HepG2 (cell line): ENCODE results near the gene NFIL3. TPM values are rescaled to one million over a fixed set of nuclear protein-coding genes. Genes with fewer than 3 reads are reported as not detected.

Experiments
- AKAP8 ChIP-seq: sonication (generic); formaldehyde crosslinking; IDR thresholded peaks from 2 replicates; pipeline ENCODE4 v1.5.1; 2020; ENCODE audit warnings: mild to moderate bottlenecking, missing genetic modification reagents
- CEBPG ChIP-seq: IDR thresholded peaks from 2 replicates; pipeline ENCODE4 v1.6.1; 2016
- ERF ChIP-seq: IDR thresholded peaks from 2 replicates; pipeline ENCODE4 v1.6.1; 2018; ENCODE audit warnings: missing biosample characterization, missing genetic modification reagents
- FOSL2 ChIP-seq: sonication (generic); formaldehyde crosslinking; IDR thresholded peaks from 2 replicates; pipeline ENCODE4 v1.4.0; 2020; ENCODE audit warnings: missing genetic modification reagents
- FOXK1 ChIP-seq: sonication (generic); formaldehyde crosslinking; IDR thresholded peaks from 2 replicates; pipeline ENCODE4 v1.4.0; 2020; ENCODE audit warnings: low read depth, missing genetic modification reagents, borderline replicate concordance
- FOXP4 ChIP-seq: sonication (generic); formaldehyde crosslinking; IDR thresholded peaks from 2 replicates; pipeline ENCODE4 v1.4.0; 2020; ENCODE audit warnings: missing genetic modification reagents
- GATA4 ChIP-seq: sonication (generic); IDR thresholded peaks from 2 replicates; pipeline ENCODE4 v1.6.1; 2016; ENCODE audit warnings: antibody characterized with exemption, low read depth, borderline replicate concordance
- GFI1 ChIP-seq: sonication (generic); formaldehyde crosslinking; IDR thresholded peaks from 2 replicates; pipeline ENCODE4 v1.5.0; 2020; ENCODE audit warnings: missing genetic modification reagents, mild to moderate bottlenecking, borderline replicate concordance
- HCFC1 ChIP-seq: fragments of 150-350 bp; IDR thresholded peaks from 2 replicates; pipeline ENCODE4 v1.6.1; 2014; ENCODE audit warnings: low read depth, low read length
- HDAC2 ChIP-seq: sonication (generic); formaldehyde crosslinking; IDR thresholded peaks from 2 replicates; pipeline ENCODE4 v1.4.0; 2020; ENCODE audit warnings: missing genetic modification reagents
- HOXD1 ChIP-seq: sonication (generic); formaldehyde crosslinking; IDR thresholded peaks from 2 replicates; pipeline ENCODE4 v1.5.0; 2020; ENCODE audit warnings: missing genetic modification reagents
- ISX ChIP-seq: sonication (generic); formaldehyde crosslinking; conservative IDR thresholded peaks from 2 replicates; pipeline ENCODE4 v1.5.0; 2020; ENCODE audit warnings: missing genetic modification reagents
- KDM4B ChIP-seq: sonication (generic); formaldehyde crosslinking; IDR thresholded peaks from 2 replicates; pipeline ENCODE4 v1.4.0; 2020; ENCODE audit warnings: missing genetic modification reagents
- MATR3 ChIP-seq: sonication (generic); formaldehyde crosslinking; IDR thresholded peaks from 2 replicates; pipeline ENCODE4 v1.4.0; 2020; ENCODE audit warnings: missing genetic modification reagents
- MAX ChIP-seq: IDR thresholded peaks from 2 replicates; pipeline ENCODE4 v1.6.1; 2012; ENCODE audit warnings: inconsistent platforms
- MEIS2 ChIP-seq: sonication (generic); formaldehyde crosslinking; IDR thresholded peaks from 2 replicates; pipeline ENCODE4 v1.9.0; 2021; ENCODE audit warnings: mild to moderate bottlenecking, missing genetic modification reagents
- RORA ChIP-seq: sonication (generic); formaldehyde crosslinking; IDR thresholded peaks from 2 replicates; pipeline ENCODE4 v1.5.0; 2020; ENCODE audit warnings: mild to moderate bottlenecking, missing genetic modification reagents, moderate library complexity
- SAFB2 ChIP-seq: sonication (generic); formaldehyde crosslinking; IDR thresholded peaks from 2 replicates; pipeline ENCODE4 v1.5.1; 2020; ENCODE audit warnings: missing genetic modification reagents, low read depth, mild to moderate bottlenecking, borderline replicate concordance
- SP4 ChIP-seq: sonication (generic); formaldehyde crosslinking; IDR thresholded peaks from 2 replicates; pipeline ENCODE4 v1.8.1; 2023; ENCODE audit warnings: mild to moderate bottlenecking, missing genetic modification reagents
- SPEN ChIP-seq: sonication (generic); formaldehyde crosslinking; IDR thresholded peaks from 2 replicates; pipeline ENCODE4 v1.5.1; 2020; ENCODE audit warnings: low read depth, mild to moderate bottlenecking, missing genetic modification reagents
- THAP7 ChIP-seq: sonication (generic); formaldehyde crosslinking; IDR thresholded peaks from 2 replicates; pipeline ENCODE4 v1.8.1; 2023; ENCODE audit warnings: mild to moderate bottlenecking, missing genetic modification reagents
- THAP8 ChIP-seq: sonication (generic); formaldehyde crosslinking; IDR thresholded peaks from 2 replicates; pipeline ENCODE4 v1.5.1; 2020; ENCODE audit warnings: missing genetic modification reagents, mild to moderate bottlenecking, borderline replicate concordance
- YEATS4 ChIP-seq: sonication (generic); formaldehyde crosslinking; IDR thresholded peaks from 2 replicates; pipeline ENCODE4 v1.4.0; 2020; ENCODE audit warnings: missing genetic modification reagents, borderline replicate concordance
- ZBTB7A ChIP-seq: sonication (generic); formaldehyde crosslinking; IDR thresholded peaks from 2 replicates; pipeline ENCODE4 v1.8.0; 2022; ENCODE audit warnings: mild to moderate bottlenecking, missing genetic modification reagents
- ZFP41 ChIP-seq: sonication (generic); formaldehyde crosslinking; IDR thresholded peaks from 2 replicates; pipeline ENCODE4 v1.4.0; 2020; ENCODE audit warnings: mild to moderate bottlenecking, missing genetic modification reagents, borderline replicate concordance
- ZFP62 ChIP-seq: sonication (generic); formaldehyde crosslinking; IDR thresholded peaks from 2 replicates; pipeline ENCODE4 v1.4.0; 2020; ENCODE audit warnings: missing genetic modification reagents
- ZNF235 ChIP-seq: sonication (generic); formaldehyde crosslinking; IDR thresholded peaks from 2 replicates; pipeline ENCODE4 v1.8.1; 2023; ENCODE audit warnings: mild to moderate bottlenecking, missing genetic modification reagents, borderline replicate concordance
- ZNF510 ChIP-seq: sonication (generic); formaldehyde crosslinking; IDR thresholded peaks from 2 replicates; pipeline ENCODE4 v1.4.0; 2020; ENCODE audit warnings: low read depth, mild to moderate bottlenecking, missing genetic modification reagents
- ZNF572 ChIP-seq: sonication (generic); formaldehyde crosslinking; IDR thresholded peaks from 2 replicates; pipeline ENCODE4 v1.5.1; 2020; ENCODE audit warnings: mild to moderate bottlenecking, missing genetic modification reagents
- ZNF605 ChIP-seq: sonication (generic); formaldehyde crosslinking; IDR thresholded peaks from 2 replicates; pipeline ENCODE4 v1.8.0; 2022; ENCODE audit warnings: mild to moderate bottlenecking, missing genetic modification reagents
- polyA plus RNA-seq, 8 experiments: library from polyadenylated mRNA; depleted of rRNA in 3 of 8; stranded (reverse) in 7 of 8; unstranded in 1 of 8; fragments of >200 nt; fragmentation: Illumina TruSeq in 4 of 8; extraction: Trizol in 4 of 8; gene quantifications; 2 replicates each; pipeline versions ENCODE4 v1.2.1 to v1.2.3, GENCODE V29; 2011 to 2016; ENCODE audit warnings: low read depth in 4 of 8, missing spikeins in 1 of 8, mixed read lengths in 1 of 8; ENCODE audit not compliant: insufficient read depth in 1 of 8
- total RNA-seq, 5 experiments: library from RNA; depleted of rRNA; stranded (reverse); fragments of >200 nt; fragmentation: Illumina TruSeq; extraction: Trizol; gene quantifications; 2 replicates each; pipeline ENCODE4 v1.2.3, GENCODE V29; 2016; ENCODE audit warnings: low read depth in 1 of 5

The NFIL3 gene
- total and polyA plus RNA-seq, 2 of the 13 experiments (the other 11 are each of a cell fraction or from before 2014, with no cell fraction given) = 46.6 to 54.2 TPM

- no peak for TF ChIP-seq ZFP62 (CRISPR knock-in tag)
- TF ChIP-seq ZNF572 (CRISPR knock-in tag) = no peak
- TF ChIP-seq ISX (CRISPR knock-in tag) = no peak
- peak; percentile 100 for TF ChIP-seq CEBPG
- no peak for TF ChIP-seq AKAP8 (CRISPR knock-in tag)
- TF ChIP-seq ZNF605 (CRISPR knock-in tag) = no peak
- peak; percentile 93 for TF ChIP-seq FOXP4 (CRISPR knock-in tag)
- TF ChIP-seq SAFB2 (CRISPR knock-in tag) = no peak
- peak; percentile 84; the same call in 1 of the 2 replicates for TF ChIP-seq ERF (CRISPR knock-in tag)
- 0 out of 2 replicates have a peak, but pooled peaks have one; percentile 23 for TF ChIP-seq SPEN
- TF ChIP-seq YEATS4 = 0 out of 2 replicates have a peak, but pooled peaks have one; percentile 35
- TF ChIP-seq GATA4 = no peak
- TF ChIP-seq SP4 (CRISPR knock-in tag) = no peak
- no peak for TF ChIP-seq THAP7
- no peak for TF ChIP-seq HCFC1
- no peak for TF ChIP-seq ZNF235 (CRISPR knock-in tag)
- TF ChIP-seq MEIS2 (CRISPR knock-in tag) = peak; percentile 85
- TF ChIP-seq GFI1 (CRISPR knock-in tag) = peak; percentile 64
- no peak for TF ChIP-seq THAP8 (CRISPR knock-in tag)
- TF ChIP-seq MAX = peak; percentile 84
- TF ChIP-seq ZFP41 (CRISPR knock-in tag) = no peak
- TF ChIP-seq HDAC2 (CRISPR knock-in tag) = peak; percentile 96
- no peak for TF ChIP-seq HOXD1 (CRISPR knock-in tag)
- TF ChIP-seq FOSL2 (CRISPR knock-in tag) = peak; percentile 93
- TF ChIP-seq MATR3 (CRISPR knock-in tag) = no peak
- TF ChIP-seq RORA (CRISPR knock-in tag) = no peak
- no peak for TF ChIP-seq ZNF510 (CRISPR knock-in tag)
- TF ChIP-seq ZBTB7A (CRISPR knock-in tag) = no peak
- peak; percentile 92; the same call in 1 of the 2 replicates for TF ChIP-seq FOXK1
- TF ChIP-seq KDM4B (CRISPR knock-in tag) = peak; percentile 98
These were observed 28.5 kb downstream of the NFIL3 start (continued) for GRCh38 chr9:91395106-91395552.
